GM06990 (cell line): Measurements from ENCODE around the gene TRIM36.

Source experiments
- DNase-seq: peaks from one replicate; pipeline ENCODE4 v3.0.0-alpha.2; 2011; ENCODE audit not compliant: insufficient read length; ENCODE audit errors: extremely low read depth
- H3K27me3 ChIP-seq: replicated peaks from 2 replicates; pipeline ENCODE4 v1.6.0; 2011; ENCODE audit warnings: low read length; ENCODE audit not compliant: control insufficient read depth, insufficient read depth
- H3K36me3 ChIP-seq: 2 replicates; pipeline ENCODE4 v1.5.1; 2011; ENCODE audit warnings: low read length; ENCODE audit not compliant: control insufficient read depth, insufficient read depth
- H3K4me3 ChIP-seq: replicated peaks from 2 replicates; pipeline ENCODE4 v1.5.1; 2011; ENCODE audit warnings: low read depth, mild to moderate bottlenecking, control low read depth, low read length
- TF ChIP-seq, protein P1 (sequence below): IDR thresholded peaks from 2 replicates; pipeline ENCODE4 v1.5.1; 2011; ENCODE audit warnings: low read length, control low read depth, mild to moderate bottlenecking, inconsistent platforms; ENCODE audit not compliant: insufficient read depth, poor library complexity, severe bottlenecking

The TRIM36 gene

DNA sequence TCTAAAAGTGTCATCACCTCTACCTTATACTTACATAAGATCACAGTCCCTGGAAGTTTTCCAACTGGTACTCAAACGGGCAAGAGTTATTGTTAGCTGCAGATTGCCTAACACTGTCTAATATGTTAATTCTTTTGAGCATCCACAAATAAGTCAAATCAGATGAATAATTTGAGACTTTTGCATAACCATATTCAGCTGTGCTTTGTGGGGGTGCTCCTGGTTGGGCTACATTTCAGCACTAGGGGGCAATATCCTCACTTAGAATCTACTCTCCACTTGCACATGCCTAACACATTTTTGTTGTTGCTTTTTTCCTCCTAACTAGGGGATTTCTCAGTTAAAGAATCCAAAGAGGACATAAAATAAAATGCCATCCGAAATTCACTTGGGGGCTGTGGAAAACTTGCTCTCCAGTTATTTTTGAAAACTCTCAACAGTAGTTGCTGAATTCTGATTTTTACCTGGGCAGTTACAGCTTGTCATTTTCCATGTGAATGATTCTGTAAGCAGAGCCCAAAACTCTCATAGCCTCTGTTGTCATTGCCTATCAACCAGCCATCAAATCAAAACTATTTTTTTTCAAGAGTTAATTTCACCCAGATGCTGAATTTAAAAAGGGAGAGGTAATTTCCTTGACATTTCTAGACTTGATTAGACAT, 71.5 kb downstream of the TRIM36 start:
- TF ChIP-seq, protein P1, sequence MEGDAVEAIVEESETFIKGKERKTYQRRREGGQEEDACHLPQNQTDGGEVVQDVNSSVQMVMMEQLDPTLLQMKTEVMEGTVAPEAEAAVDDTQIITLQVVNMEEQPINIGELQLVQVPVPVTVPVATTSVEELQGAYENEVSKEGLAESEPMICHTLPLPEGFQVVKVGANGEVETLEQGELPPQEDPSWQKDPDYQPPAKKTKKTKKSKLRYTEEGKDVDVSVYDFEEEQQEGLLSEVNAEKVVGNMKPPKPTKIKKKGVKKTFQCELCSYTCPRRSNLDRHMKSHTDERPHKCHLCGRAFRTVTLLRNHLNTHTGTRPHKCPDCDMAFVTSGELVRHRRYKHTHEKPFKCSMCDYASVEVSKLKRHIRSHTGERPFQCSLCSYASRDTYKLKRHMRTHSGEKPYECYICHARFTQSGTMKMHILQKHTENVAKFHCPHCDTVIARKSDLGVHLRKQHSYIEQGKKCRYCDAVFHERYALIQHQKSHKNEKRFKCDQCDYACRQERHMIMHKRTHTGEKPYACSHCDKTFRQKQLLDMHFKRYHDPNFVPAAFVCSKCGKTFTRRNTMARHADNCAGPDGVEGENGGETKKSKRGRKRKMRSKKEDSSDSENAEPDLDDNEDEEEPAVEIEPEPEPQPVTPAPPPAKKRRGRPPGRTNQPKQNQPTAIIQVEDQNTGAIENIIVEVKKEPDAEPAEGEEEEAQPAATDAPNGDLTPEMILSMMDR = peak; percentile 77
- no peaks in the 10 kb centered on the region for H3K36me3 ChIP-seq
- no peak overlapping the region for H3K4me3 ChIP-seq
- H3K27me3 ChIP-seq = no peaks in the 10 kb centered on the region; the same call in 1 of the 2 replicates
- DNase-seq = peak; percentile 15

DNA sequence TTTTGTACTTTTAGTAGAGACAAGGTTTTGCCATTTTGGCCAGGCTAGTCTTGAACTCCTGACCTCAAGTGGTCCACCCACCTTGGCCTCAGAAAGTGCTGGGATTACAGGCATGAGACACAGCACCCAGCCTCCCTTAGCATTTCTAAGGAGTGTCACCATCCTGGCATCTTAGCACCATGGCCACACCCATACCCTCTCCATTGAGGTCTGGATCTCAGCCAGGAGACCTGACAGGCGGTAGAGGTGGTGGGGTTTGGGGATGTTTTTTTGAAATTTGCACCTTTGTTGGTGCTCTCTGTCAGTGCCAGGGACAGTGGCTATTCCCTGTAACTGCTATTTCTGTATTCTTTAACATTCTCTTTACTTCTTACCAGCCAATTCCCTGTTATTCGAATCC, 72.5 kb downstream of the TRIM36 start:
- Histone ChIP-seq H3K36me3 (no peaks in the 10 kb centered on the region), H3K27me3 (no peaks in the 10 kb centered on the region; the same call in 1 of the 2 replicates), H3K4me3 (no peak overlapping the region)
- DNase-seq = no peak
- TF ChIP-seq, protein P1 = no peak

DNA sequence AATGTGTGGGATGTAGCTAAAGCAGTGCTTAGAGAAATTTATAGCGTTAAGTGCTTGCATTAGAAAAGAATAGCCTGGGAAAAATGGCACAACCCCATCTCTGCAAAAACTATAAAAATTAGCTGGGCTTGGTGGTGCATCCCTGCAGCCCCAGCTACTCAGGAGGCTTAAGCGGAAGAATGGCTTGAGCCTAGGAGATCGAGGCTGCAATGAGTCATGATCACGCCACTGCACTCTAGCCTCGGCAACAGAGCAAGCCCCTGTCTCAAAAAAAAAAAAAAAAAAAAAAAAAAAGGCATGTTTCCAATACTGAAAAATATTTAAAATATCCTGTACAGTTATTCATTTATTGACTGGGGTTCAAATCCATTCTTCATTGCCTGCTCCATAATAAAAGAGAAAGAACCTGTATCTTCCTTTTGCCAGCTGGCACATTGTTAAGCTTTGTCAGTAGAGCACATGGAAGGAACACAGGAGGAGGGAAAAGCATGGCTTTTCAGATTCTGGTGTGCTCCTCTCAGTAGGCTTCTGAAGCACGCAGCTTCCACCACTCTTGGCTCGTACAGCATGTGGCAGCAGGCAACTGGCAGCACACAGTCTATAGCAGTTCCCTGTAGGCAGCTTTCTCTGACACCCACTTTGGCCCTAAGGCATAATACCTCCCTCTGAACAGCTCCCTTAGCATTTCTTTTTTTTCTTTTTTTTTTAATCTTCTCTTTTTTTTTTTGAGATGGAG, 73.5 kb downstream of the TRIM36 start:
- H3K4me3 ChIP-seq = no peak overlapping the region
- TF ChIP-seq, protein P1 = no peak
- no peaks in the 10 kb centered on the region for H3K36me3 ChIP-seq
- H3K27me3 ChIP-seq = no peaks in the 10 kb centered on the region; the same call in 1 of the 2 replicates
- no peak for DNase-seq

DNA sequence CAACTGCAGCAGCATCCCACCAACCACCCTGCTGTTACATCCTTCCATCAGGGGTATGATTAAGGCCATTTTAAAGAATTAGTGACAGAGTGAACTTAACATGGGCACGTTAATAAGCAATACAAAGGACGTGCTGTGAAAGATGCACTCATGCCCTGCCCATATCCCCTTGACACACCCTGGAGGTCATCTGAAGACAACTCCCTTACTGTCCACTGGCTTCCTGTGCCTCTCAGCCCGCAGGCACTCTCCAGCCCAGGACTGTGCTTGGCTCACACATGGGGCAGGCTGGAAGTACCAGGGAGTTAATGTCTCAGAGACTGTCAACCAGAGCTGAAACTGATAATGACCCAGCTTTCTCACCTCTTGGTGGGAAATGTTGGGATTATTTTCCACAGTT, 81.8 kb downstream of the TRIM36 start:
- Histone ChIP-seq H3K27me3 (no peaks in the 10 kb centered on the region), H3K36me3 (no peaks in the 10 kb centered on the region), H3K4me3 (no peak overlapping the region)
- DNase-seq = no peak
- TF ChIP-seq, protein P1 = no peak

DNA sequence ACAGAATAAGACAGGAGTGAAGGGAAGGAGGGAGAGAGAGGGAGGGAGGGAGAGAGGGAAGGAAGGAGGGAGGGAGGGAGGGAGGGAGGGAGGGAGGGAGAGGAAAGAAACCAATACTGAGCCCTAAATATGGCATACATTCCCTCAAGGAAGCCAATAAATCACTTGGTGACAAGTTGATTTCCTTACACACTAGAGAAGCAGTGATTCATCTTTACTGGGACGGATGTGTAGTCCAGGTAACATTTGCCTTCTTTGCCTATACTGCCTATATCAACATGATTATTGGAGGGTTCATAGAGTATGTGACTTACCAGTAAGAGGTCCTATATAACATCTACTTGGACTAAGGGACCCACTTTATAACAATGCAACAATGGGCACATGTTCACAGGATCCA, 83.2 kb downstream of the TRIM36 start:
- TF ChIP-seq, protein P1 = no peak
- no peak for DNase-seq
- Histone ChIP-seq H3K36me3 (no peaks in the 10 kb centered on the region), H3K4me3 (no peak overlapping the region), H3K27me3 (no peaks in the 10 kb centered on the region)
